HG02973 (cell line): ENCODE results near the gene NRBF2.

Experiments used
- ATAC-seq: cut with Tn5 transposase; IDR thresholded peaks from one replicate; pipeline ENCODE4 v1.9.1; 2021; ENCODE audit warnings: moderate library complexity; ENCODE audit not compliant: unreplicated experiment

NRBF2 gene

DNA sequence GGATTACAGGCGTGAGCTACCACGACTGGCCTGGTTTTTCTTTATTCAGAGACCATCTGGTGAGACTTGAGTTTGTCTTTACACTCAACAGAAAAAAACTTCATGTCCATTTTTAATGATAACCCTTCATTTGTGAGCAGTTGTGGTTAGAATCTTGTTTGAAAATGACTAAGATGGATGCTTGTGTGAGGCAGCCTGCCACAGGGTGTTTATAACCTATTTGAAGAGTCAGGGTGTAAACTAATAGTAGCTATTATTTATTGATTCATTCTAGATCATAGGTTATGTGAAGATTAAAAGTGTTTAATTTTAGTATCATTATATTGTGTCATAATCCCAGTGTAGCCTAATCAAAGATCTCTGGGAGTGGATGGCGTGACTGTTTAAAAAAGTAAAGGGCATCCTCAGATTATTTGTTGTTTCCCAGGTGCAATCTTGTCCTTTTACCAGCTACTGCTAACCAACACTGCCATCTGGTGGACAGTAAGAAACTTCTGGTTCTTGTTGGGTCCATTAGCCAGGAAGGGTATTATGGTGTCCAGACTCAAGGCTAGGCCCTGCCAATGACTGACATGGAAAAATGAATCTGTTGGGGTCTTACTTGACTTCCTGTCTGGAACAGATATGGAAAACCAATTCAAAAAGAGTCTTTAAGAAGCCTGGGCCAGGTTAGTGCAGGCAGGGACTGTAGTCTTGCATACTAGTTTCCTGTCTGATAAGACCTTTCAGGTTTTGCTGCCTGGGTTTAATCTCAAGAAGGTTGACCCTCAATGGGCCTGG lies 24.9 kb downstream of the NRBF2 start:
- ATAC-seq, result peak; percentile 71

DNA sequence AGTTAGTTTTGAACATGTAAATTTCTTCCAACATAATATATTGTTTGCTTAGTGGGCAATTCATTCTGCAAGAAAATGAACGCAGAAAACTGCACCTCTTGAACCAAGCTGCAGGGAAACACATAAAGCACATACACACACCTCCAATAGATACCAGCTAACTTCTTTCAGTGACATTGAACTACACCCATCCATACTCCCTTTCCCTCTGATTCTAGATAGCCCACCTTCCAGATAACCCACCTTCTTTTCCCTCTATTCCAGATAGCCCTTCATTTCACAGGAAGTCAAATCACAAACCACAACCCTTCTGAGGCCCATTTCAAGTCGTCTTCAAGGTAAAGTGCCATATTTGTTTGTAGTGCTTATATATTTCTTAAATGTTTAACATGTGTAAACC lies 28.5 kb downstream of the NRBF2 start:
- no peak for ATAC-seq

DNA sequence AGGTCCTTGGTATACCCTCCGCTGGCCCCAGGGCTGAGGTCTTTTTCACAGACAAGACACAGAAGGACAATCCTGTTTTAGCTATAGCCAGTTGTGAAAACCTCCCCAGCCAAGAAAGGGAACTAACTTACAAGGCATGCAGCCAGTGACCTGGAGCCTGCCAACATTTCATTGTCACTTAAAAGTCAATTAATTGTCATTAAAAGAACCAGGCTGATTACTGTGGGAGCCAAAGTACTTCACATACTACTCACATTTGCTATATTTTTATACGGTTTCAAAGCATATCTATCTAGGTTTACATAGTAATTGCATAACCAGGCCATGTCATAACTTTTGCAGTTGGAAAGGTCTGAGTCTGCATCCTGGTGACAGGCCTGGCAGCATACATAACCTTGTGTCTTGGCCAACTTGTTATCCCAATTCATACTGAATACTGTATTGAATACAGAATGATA lies 31.1 kb downstream of the NRBF2 start:
- ATAC-seq, result no peak

DNA sequence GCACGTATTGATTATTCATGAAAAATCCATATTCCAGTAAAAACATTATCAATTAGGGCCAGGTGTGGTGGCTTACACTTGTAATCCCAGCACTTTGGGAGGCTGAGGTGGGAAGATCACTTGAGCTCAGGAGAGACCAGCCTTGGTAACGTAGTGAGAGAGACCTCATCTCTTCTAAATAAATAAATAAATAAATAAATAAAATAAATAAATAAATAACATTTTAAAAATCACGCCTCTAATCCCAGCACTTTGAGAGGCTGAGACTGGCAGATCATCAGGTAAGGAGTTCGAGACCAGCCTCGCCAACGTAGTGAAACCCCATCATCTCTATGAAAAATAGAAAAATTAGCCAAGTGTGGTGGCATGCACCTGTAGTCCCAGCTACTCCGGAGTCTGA lies 32.1 kb downstream of the NRBF2 start:
- ATAC-seq, result no peak

DNA sequence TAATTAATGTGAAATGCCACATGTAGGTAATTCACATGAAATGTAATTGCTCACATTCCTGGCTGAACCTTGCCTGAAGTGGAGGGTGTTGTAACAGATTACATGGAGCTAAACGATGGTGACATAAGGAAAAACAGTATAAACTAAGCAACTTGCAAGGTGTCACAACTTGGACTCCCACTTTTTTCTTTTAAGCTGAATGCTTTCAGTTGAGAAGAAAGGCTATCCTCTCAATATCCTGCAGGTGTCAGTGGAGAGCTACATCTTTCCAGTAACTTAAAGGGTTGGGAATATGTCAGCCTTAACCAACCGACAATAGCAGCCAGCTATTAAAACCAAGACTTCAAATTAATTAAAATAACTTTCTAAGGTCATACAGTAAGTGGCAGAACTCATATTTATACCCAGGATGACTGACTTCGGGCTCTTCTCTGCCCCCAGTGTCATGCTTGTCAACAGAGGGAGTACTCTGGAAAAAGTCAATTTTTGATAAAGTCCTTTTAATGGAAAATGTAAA lies 33.7 kb downstream of the NRBF2 start:
- no peak for ATAC-seq

DNA sequence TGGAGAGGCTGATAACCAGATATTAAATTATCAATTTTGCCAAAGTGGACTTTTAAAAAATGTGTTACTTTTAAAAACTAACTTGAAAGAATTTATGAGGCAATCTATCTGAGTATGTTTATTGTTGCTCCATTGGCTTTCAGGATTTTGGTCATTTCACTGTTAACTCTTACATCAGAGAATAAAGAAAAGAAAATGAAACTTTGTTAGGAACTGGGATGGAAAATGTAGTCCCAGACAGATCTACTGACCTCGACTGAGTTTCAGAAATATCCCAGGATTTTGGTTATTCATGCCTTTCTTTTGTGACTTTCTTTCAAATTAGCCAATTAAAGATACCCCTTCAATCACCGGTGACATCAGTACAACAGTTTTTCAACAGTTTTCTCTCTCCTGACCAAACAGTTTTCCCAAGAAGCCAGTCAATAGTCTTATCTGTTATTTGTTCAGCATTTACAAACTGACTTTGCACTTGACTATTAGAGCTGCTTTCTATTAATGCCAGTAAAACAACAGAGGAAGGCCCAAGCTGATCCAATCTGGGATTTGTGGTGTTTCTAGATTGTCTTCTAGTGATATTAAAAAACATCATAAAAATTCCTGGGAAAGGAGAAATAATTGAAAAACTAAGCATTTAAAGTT lies 35.8 kb downstream of the NRBF2 start:
- no peak for ATAC-seq

DNA sequence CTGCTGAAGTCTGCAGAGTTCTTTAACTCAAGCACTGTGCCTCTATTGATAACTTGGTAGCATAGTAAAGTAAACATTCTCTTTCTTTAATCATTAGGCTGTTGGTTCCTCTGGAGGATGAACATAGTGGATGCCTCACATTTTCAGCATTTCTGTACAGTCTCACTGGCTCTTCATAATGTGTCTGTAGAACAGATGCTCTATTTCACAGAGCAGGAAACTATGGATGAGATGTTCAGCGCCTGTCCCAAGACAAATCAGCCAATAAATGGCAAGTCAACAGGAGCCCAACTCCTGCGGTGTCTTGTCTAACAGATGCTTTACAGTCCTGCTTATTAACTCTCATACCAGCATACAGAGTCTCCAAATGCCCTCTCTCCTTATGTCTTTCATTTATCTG lies 36.5 kb downstream of the NRBF2 start:
- no peak for ATAC-seq

DNA sequence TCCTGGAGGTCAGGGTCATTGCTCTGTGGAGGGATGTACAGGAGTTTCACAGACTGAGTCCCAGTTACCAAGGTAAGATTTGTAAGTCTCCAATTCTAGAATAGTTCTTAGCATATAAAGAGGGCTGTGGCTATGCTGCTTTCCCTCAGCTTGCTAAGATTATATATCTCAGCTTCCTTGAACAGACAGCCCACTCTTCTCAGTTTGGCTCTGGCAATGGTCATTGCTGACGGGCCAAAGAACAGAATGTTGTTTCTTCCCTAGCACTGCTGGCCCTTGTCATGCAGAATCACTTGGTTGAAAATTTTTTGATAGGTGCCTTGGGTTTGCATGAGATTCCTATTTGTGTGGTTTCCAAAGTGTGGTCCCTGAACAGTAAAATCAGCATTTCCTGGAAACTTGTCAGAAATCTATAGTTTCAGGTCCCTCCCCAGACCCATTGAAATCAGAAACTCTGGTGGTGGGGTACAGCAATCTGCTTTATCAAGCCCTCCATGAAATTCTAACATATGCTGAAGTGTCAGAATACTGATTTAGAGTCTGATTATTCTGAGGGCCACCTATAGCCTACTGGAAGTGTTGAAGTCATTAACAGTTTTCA lies 38.2 kb downstream of the NRBF2 start:
- ATAC-seq, result no peak

DNA sequence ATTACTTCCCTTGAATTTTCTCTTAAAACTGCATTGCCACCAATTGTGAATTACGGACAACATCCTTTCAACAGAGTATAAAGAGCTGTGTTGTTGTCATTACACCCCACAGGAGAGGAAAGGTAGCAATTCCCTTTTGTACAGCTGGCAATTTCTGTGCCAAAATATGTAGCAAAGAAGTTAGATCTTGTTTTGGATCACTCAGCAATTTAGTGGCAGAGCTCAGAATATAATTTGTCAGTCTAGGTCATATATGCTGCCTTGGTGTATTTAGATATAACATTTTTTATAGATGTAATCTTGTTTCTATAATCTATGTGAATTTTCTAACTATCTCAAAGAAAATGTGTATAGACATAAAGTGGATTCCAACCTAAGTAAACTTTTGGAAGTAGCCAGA lies 38.8 kb downstream of the NRBF2 start:
- no peak for ATAC-seq

DNA sequence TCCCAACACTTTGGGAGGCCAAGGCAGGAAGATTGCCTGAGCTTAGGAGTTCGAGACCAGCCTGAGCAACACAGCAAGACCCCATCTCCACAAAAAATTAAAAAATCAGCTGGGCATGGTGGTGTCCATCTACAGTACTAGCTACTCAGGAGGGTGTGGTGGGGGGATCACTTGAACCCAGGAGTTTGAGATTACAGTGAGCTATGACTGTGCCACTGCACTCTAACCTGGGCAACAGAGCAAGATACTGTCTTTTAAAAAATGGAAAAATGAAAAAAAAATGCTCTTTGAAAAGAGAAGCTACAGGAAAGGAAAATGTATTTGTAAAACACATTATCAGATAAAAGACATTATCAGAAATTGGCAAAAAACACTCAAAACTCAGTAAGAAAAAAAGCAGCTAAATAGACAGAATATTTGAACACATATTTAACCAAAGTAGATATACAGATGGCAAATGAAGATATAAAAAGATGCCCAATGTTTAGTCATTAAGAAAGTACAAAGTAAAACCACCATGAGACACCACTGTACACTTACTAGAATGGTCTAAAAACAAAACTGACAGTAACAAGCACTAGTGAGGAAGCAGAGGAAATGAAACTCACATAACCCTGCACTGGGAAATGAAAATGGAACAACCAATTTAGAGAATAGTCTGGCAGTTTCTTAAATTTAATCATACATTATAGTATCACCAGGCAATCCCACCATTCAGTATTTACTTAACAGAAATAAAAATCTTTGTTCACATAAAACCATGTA lies 40.5 kb downstream of the NRBF2 start:
- peak; percentile 99 for ATAC-seq

DNA sequence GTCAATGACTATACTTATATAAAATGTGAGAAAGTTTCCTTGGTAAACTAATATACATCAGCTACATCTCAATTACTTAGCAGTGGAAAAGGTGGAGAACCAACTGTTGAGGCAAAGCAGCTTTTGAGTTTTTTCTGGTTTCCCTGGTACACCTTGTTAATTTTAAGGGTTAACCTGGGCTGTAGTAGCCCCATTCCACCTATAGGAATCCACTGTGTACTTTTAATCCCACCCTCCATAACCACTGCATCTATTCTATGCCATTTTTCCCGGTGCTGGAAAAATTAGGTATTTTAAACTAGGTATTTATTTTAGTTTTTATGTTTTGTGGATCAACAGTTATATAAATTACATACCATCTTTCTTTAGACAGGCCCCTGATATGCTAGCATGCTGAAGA lies 42.4 kb downstream of the NRBF2 start:
- no peak for ATAC-seq

DNA sequence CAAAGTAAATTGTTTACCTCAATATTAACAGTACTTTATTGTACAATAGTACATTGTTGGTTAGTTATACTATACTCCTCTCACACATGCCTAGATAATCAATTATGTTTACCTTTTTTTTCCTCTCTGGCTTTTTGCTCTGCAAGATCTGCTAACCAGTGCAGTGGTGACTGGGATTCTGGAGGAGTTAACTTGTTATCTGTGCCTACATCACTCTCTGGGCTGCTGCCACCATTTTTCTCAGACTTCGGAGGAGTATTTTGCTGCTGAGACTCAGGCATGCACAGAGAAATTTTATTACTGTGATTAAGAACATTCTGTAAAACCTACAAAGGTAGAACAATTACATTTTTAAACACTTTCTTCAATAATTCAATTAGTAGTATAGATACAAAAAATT lies 59.7 kb downstream of the NRBF2 start:
- no peak for ATAC-seq

DNA sequence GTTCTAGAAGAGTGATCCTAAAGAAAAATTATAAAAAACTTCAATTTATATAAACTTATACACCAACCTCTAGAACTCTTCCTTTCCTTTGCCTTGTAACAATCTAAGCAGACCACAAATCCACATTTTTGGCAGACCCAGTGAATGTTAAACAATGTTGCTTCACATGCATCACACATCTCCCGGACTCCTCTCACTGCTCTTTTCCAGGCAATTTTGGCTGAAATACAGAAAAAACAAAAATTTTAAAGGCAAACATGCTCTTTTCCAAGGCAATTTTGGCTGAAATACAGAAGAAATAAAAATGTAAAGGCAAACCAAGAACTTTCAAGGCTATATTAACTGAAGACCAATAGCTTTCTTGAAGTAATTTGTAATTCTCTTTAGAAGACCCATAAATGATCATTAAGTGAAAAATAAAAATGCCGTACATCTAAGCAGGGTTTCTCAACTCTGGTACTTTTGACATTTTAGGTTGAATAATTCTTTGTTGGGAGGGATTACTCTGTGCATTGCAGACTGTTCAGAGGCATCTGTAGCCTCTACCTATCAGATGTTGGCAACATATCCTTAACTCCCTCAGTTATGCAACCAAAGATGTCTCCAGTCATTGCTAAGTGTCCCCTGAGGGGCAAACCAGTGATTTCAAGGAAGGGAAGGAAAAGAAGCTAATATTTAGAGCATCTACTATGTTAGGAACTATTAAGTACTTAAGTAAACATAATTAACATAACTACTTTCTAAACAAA lies 64.4 kb downstream of the NRBF2 start:
- no peak for ATAC-seq

DNA sequence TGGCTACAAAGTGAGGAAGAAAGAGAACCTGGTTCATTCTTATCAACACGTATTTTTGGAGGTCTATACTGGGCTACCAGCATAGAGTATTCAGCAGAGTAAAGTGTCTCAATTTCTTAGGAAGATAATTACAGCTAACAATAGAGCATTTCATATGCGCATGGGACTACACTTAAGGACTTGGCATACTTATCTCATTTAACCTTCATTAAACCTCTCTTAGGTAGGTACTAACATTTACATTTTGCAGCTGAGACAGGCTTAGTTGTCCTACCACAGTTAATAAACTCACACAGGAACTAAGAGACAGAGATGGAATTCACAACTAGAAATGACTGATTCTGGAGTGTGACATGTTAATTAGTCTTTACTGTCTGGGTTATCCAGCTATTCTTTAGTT lies 66.6 kb downstream of the NRBF2 start:
- no peak for ATAC-seq

DNA sequence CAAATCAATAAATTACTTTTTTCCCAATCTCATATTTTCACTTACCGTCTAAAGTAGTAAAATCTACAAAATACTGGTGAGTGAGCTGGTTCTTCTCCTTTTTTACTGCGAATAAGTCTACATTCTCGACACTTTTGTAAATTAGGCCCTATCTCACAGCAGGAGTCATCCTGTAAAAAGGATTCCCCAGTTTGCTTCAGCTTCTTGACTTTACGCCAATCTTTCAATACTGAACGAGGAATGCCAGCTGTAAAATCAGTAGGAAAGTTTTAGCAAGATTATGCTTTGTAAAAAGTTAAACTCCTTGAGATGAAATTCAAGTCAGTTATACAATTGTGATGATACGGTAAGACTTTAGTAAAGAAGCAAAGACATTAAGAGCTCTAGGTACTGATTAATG lies 67.3 kb downstream of the NRBF2 start:
- no peak for ATAC-seq

DNA sequence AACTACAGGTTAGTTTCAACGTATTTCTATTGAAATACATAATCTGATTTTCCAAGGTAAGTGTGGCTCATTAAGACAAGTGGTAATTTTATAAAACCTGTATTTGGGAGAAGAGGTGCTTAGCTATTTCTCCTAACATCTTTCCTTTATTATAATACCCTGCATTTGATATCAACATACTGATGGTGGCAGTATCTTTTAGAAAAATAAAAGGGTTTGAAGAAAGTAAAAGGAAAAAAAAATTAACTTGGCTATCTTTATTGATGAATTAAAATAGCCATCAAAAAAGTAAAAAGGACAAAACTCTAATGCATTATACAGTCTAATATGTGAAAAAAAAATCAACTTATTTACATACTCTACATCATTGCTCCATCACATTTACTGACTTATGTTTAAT lies 68.0 kb downstream of the NRBF2 start:
- ATAC-seq, result no peak
